GM13976 (cell line): ENCODE results near the gene SP2.

ENCODE experiments used
- DNase-seq: peaks from one replicate; pipeline ENCODE4 v3.0.0; 2012; ENCODE audit warnings: low spot score
- CTCF ChIP-seq: IDR thresholded peaks from 2 replicates; pipeline ENCODE4 v1.5.1; 2012; ENCODE audit warnings: borderline replicate concordance, mild to moderate bottlenecking; ENCODE audit not compliant: insufficient read depth; ENCODE audit errors: extremely low read depth, missing control alignments, control extremely low read depth
- in situ Hi-C: fragments of 300-500 bp; cut with MboI; formaldehyde crosslinking; loops from one replicate; pipeline ENCODE4 v1.12.0; 2022; ENCODE audit warnings: low sequenced_read_pairs, mixed read lengths, inconsistent platforms; ENCODE audit not compliant: unreplicated experiment

Gene SP2

GRCh38 chr17:47851764-47852112, 44.3 kb upstream of the SP2 start:
- no peak for TF ChIP-seq CTCF
- in situ Hi-C loops: no loop called here
- no peak for DNase-seq

- peak; percentile 66 for DNase-seq
- no peak for TF ChIP-seq CTCF
- in situ Hi-C loops: no loop called here
Measured at GRCh38 chr17:47852113-47852949, 43.7 kb upstream of the SP2 start.

GRCh38 chr17:47853616-47854015, 42.4 kb upstream of the SP2 start:
- no peak for DNase-seq
- in situ Hi-C loops: no loop called here
- TF ChIP-seq CTCF: no peak

GRCh38 chr17:47855737-47856136, 40.3 kb upstream of the SP2 start:
- in situ Hi-C loops: no loop called here
- DNase-seq: no peak

GRCh38 chr17:47856830-47857229, 39.2 kb upstream of the SP2 start:
- no peak for TF ChIP-seq CTCF
- DNase-seq: no peak
- in situ Hi-C loops: no loop called here

More at GRCh38 chr17:47855737-47856136, 40.3 kb upstream of the SP2 start:
- no peak for TF ChIP-seq CTCF

GRCh38 chr17:47857551-47858455, 38.2 kb upstream of the SP2 start:
- DNase-seq: no peak
- no peak for TF ChIP-seq CTCF
- in situ Hi-C loops: no loop called here
